GM19468 (cell line): Measurements from ENCODE around the gene SCARF2.
"Not testable (repeated sequence)": the region's sequence is repeated elsewhere in the genome, so short reads cannot be mapped to it uniquely, and the experiment has no call there.

ENCODE experiments used
- ATAC-seq: cut with Tn5 transposase; IDR thresholded peaks from one replicate; pipeline ENCODE4 v1.9.1; 2021; ENCODE audit warnings: mild to moderate bottlenecking, moderate library complexity, moderate number of reproducible peaks; ENCODE audit not compliant: unreplicated experiment; ENCODE audit errors: extremely low read depth

Gene SCARF2

GRCh38 chr22:20376281-20376680 is 61.3 kb downstream of the SCARF2 start:
- ATAC-seq = not testable (repeated sequence)
